GM12873 (cell line): ENCODE results near the gene LTBP2.

Experiments
- TF ChIP-seq, protein P1 (sequence below): IDR thresholded peaks from 2 replicates; pipeline ENCODE4 v1.5.1; 2012; ENCODE audit warnings: low read depth, mild to moderate bottlenecking, moderate library complexity, low read length, control low read depth; ENCODE audit not compliant: insufficient read depth; ENCODE audit errors: missing control alignments

LTBP2 gene

DNA sequence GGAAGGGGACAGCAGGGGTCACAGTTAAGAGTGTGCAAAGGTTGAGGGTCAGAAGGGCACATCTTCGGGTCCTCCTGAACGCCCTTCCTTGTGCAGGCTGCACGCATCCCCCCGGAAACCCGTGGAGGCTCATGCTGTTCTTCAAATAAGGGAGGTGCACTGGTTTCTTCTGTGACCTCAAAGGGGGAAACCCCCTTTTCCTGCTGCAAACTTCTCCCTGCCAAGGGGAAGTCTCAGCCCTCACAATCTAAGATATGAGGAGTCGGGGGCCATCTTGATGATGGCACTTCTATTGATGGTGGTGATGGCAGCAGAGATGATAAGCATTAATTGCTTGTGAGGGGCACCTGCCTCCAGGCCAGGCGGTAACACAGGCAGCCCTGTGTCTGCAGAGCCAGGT, 78.5 kb downstream of the LTBP2 start:
- TF ChIP-seq, protein P1, sequence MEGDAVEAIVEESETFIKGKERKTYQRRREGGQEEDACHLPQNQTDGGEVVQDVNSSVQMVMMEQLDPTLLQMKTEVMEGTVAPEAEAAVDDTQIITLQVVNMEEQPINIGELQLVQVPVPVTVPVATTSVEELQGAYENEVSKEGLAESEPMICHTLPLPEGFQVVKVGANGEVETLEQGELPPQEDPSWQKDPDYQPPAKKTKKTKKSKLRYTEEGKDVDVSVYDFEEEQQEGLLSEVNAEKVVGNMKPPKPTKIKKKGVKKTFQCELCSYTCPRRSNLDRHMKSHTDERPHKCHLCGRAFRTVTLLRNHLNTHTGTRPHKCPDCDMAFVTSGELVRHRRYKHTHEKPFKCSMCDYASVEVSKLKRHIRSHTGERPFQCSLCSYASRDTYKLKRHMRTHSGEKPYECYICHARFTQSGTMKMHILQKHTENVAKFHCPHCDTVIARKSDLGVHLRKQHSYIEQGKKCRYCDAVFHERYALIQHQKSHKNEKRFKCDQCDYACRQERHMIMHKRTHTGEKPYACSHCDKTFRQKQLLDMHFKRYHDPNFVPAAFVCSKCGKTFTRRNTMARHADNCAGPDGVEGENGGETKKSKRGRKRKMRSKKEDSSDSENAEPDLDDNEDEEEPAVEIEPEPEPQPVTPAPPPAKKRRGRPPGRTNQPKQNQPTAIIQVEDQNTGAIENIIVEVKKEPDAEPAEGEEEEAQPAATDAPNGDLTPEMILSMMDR, result no peak

DNA sequence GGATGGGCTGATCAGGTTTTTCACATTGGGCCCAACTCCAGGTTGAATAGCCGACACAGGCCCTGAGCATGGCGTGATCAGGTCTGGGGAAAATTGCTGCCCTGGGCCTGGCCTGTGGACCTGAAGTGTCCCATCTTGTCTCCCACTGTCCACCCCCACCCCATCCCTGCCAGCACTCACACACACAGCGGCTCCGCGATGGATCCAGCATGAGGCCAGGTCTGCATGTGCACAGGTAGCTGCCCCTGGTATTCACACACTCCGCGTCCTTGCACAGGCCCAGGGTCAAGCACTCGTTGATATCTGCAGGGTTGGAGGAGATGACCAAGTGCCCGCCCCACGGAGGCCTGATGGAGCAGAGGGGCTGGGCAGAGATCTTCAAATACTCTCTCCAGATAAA, 79.8 kb downstream of the LTBP2 start:
- TF ChIP-seq, protein P1, result no peak

DNA sequence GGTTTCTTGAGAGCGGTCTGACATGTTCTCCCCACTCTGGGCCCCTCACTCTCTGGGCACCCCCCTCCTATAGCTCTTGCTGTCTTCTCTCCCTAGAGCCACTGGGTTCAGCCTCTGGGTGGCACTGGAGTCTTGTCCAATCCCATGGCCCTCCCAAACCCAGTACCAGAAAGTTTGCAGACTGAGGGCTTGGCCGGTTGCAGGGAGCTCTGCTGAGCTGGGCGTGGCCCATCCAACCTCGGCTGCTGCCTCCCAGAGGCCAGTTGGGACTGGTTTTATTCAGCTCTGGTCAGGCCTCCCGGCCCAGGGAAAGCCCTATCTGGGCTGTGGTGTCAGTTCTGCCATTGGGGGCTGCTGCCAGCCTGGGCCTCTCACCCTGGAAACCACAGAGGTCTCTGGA, 80.6 kb downstream of the LTBP2 start:
- TF ChIP-seq, protein P1, result no peak

DNA sequence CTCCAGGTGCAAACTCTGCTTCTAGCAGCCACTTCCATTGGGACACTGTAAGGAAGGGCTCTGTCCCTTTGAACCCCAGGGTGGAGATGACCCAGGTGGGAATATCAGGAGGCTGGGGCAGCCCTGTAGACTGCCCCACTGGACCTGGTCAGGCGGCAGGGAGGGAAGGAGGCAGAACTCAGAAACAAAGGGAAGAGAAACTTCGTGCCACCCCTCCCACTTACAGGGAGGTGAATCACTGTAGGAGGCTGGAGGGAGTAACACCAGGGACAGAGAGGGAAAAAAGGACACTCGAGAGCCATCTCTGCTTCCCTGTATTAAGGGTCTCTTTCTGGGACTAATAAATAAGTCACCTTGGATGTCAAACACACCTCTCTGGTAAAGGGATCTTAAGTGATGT, 81.0 kb downstream of the LTBP2 start:
- TF ChIP-seq, protein P1, result no peak

DNA sequence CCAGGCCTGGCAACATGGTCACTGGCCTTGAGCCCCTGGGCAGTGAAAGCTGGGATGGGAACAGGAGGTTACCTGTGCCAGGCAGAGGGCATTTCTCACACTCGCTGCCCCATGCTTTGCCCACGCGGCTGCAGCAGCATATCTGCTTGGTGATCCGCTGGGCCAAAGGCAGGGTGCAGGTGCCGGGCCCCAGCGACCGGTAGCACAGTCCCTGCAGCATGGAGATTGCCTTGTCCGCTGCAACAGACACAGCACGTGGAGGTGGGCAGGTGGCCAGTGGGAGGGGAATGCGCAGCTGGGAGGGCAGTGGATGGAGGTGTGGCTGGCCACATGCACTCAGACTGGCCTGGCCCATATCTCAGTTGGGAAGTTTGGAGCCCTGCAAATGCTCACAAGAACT, 83.2 kb downstream of the LTBP2 start:
- TF ChIP-seq, protein P1, result no peak

DNA sequence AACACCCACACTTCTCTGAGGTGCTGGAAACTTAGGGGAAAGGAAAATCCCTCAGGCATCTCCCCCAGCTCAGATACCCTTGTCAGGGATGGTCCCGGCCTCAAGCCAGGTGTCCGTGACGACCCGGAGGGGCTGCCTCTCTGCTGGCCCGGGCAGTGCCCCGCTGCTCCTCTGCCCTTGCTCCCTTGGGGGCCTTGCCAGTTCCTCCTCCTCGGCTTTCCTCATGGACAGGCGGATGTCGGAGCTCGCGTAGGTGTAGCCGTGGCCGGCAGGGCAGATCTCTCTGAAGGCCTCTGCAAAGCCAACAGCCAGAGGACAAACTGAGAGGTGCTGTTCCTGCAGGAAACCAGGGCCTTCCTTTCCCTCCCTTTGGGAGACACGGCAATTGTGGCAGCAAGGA, 83.6 kb downstream of the LTBP2 start:
- TF ChIP-seq, protein P1, result no peak

DNA sequence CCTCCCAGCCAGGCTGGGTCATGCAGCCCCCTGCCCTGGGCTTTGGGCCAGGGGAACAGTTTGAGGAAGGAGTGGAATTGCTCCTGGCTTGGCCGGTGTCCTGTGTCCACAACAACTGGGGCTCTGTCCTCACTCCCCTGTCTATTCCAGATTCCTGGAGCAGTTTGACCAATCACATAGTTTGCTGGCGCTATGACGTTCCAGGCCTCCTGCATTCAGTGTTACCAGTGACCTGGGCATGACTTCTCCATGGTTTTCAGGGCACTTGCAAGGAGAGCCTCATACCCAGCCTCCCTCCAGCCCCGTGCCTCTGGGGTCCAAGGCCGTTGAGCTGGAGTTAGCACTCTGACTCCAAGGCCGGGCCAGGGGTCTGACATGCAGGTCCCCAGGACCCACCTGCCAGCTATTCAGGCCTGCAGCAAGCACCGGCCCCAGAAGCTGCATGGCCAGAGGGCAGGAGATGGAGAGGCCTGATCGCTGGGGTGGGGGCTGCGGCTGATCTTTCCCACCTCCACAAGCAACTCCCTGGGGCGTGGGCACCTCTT, 84.2 kb downstream of the LTBP2 start:
- TF ChIP-seq, protein P1, result no peak
